Progenitor cell of endocrine pancreas (in vitro differentiated cells): ENCODE data around the gene ZNF778. TPM values are rescaled to one million over a fixed set of nuclear protein-coding genes. Genes with fewer than 3 reads are reported as not detected.
"Not testable (repeated sequence)": the region's sequence is repeated elsewhere in the genome, so short reads cannot be mapped to it uniquely, and the experiment has no call there.

Experiments used
- DNase-seq: peaks from one replicate; pipeline ENCODE4 v3.0.0; 2021; ENCODE audit warnings: low spot score; ENCODE audit not compliant: unreplicated experiment
- H3K27ac Mint-ChIP-seq: 2 replicates; pipeline ENCODE4 v1.8.0; 2021; ENCODE audit warnings: mild to moderate bottlenecking, moderate library complexity, mixed read lengths
- H3K27me3 Mint-ChIP-seq: 2 replicates; pipeline ENCODE4 v1.8.0; 2021; ENCODE audit warnings: mixed read lengths
- H3K36me3 Mint-ChIP-seq: 2 replicates; pipeline ENCODE4 v1.8.0; 2022; ENCODE audit warnings: mixed read lengths; ENCODE audit not compliant: insufficient read depth
- H3K4me1 Mint-ChIP-seq: 2 replicates; pipeline ENCODE4 v1.8.0; 2021; ENCODE audit warnings: low read depth, mixed read lengths
- H3K4me3 Mint-ChIP-seq: 2 replicates; pipeline ENCODE4 v1.8.0; 2021; ENCODE audit warnings: low read depth, mild to moderate bottlenecking, moderate library complexity, mixed read lengths
- H3K9me3 Mint-ChIP-seq: 2 replicates; pipeline ENCODE4 v1.8.0; 2021; ENCODE audit warnings: low read depth, mixed read lengths
- CTCF ChIP-seq: fragments of 200-600 bp; sonication (generic); IDR thresholded peaks from one replicate; pipeline ENCODE4 v1.5.0; 2021; ENCODE audit warnings: antibody characterized with exemption, mild to moderate bottlenecking; ENCODE audit not compliant: unreplicated experiment
- total RNA-seq: library from RNA; stranded (reverse); gene quantifications from 2 replicates; pipeline ENCODE4 v1.2.1, GENCODE V29; 2021

The ZNF778 gene
- total RNA-seq, 1 donor from 2014 or later: 11.2 TPM

- Mint-ChIP-seq H3K4me3 (no peak overlapping the region), H3K9me3 (peaks cover 26% of the 10 kb centered on the region), H3K36me3 (peaks cover 66% of the 10 kb centered on the region), H3K4me1 (no peaks in the 10 kb centered on the region), H3K27ac (no peak overlapping the region), H3K27me3 (no peaks in the 10 kb centered on the region)
- no peak for TF ChIP-seq CTCF
- no peak for DNase-seq
Measured at GRCh38 chr16:89233678-89234490, 16.4 kb downstream of the ZNF778 start.

- peaks cover 2% of the 10 kb centered on the region for H3K4me1 Mint-ChIP-seq
- H3K4me3 Mint-ChIP-seq: no peak overlapping the region
- H3K27me3 Mint-ChIP-seq: no peaks in the 10 kb centered on the region
- DNase-seq: no peak
- peaks cover 16% of the 10 kb centered on the region for H3K9me3 Mint-ChIP-seq
- no peak overlapping the region for H3K27ac Mint-ChIP-seq
- TF ChIP-seq CTCF: no peak
- H3K36me3 Mint-ChIP-seq: peaks cover 30% of the 10 kb centered on the region
Measured at GRCh38 chr16:89237733-89238132, 20.2 kb downstream of the ZNF778 start.

GRCh38 chr16:89241187-89242007, 23.9 kb downstream of the ZNF778 start:
- Mint-ChIP-seq H3K36me3 (peaks cover 5% of the 10 kb centered on the region), H3K4me3 (peak overlapping the region; percentile 90), H3K27ac (peak overlapping the region; percentile 99), H3K4me1 (peaks cover 2% of the 10 kb centered on the region), H3K9me3 (peaks cover 3% of the 10 kb centered on the region), H3K27me3 (no peaks in the 10 kb centered on the region)
- no peak for TF ChIP-seq CTCF
- DNase-seq: peak; percentile 48

GRCh38 chr16:89242795-89243200, 25.3 kb downstream of the ZNF778 start:
- Mint-ChIP-seq H3K4me1 (peaks cover 2% of the 10 kb centered on the region), H3K36me3 (peaks cover 2% of the 10 kb centered on the region), H3K4me3 (no peak overlapping the region), H3K27ac (no peak overlapping the region), H3K27me3 (no peaks in the 10 kb centered on the region), H3K9me3 (peaks cover 3% of the 10 kb centered on the region)
- no peak for DNase-seq
- TF ChIP-seq CTCF: no peak

- Mint-ChIP-seq H3K4me1 (peaks cover 2% of the 10 kb centered on the region), H3K4me3 (peak overlapping the region; percentile 16), H3K36me3 (peaks cover under 1% of the 10 kb centered on the region), H3K27me3 (no peaks in the 10 kb centered on the region), H3K27ac (no peak overlapping the region), H3K9me3 (peaks cover under 1% of the 10 kb centered on the region)
- no peak for DNase-seq
- TF ChIP-seq CTCF: no peak
Measured at GRCh38 chr16:89243664-89244063, 26.2 kb downstream of the ZNF778 start.

GRCh38 chr16:89244264-89244663, 26.8 kb downstream of the ZNF778 start:
- H3K9me3 Mint-ChIP-seq, DNase-seq, H3K4me3 Mint-ChIP-seq, H3K27me3 Mint-ChIP-seq, H3K36me3 Mint-ChIP-seq, H3K4me1 Mint-ChIP-seq: not testable (repeated sequence)
- peak overlapping the region; percentile 73 for H3K27ac Mint-ChIP-seq
